HG03066 (cell line): ENCODE results near the gene PTPRK.
"Not testable (repeated sequence)": the region's sequence is repeated elsewhere in the genome, so short reads cannot be mapped to it uniquely, and the experiment has no call there.

Experiments used
- ATAC-seq: cut with Tn5 transposase; IDR thresholded peaks from one replicate; pipeline ENCODE4 v1.9.1; 2021; ENCODE audit warnings: low read depth; ENCODE audit not compliant: unreplicated experiment

Gene PTPRK

GRCh38 chr6:128452713-128453112 is 67.7 kb downstream of the PTPRK start:
- ATAC-seq, result no peak

GRCh38 chr6:128446497-128446896 is 73.9 kb downstream of the PTPRK start:
- ATAC-seq, result no peak

- no peak for ATAC-seq
Measured at GRCh38 chr6:128443553-128443952, 76.8 kb downstream of the PTPRK start.

GRCh38 chr6:128439627-128440026 is 80.8 kb downstream of the PTPRK start:
- no peak for ATAC-seq

- ATAC-seq, result no peak
Measured at GRCh38 chr6:128438393-128438792, 82.0 kb downstream of the PTPRK start.

GRCh38 chr6:128437685-128438084 is 82.7 kb downstream of the PTPRK start:
- no peak for ATAC-seq

- ATAC-seq, result not testable (repeated sequence)
Measured at GRCh38 chr6:128434752-128435151, 85.6 kb downstream of the PTPRK start.

- ATAC-seq, result no peak
Measured at GRCh38 chr6:128432394-128432793, 88.0 kb downstream of the PTPRK start.

- ATAC-seq, result no peak
Measured at GRCh38 chr6:128427139-128427538, 93.3 kb downstream of the PTPRK start.

- ATAC-seq, result no peak
Measured at GRCh38 chr6:128425856-128426255, 94.5 kb downstream of the PTPRK start.

GRCh38 chr6:128422871-128423270 is 97.5 kb downstream of the PTPRK start:
- ATAC-seq, result no peak

- no peak for ATAC-seq
Measured at GRCh38 chr6:128422200-128422599, 98.2 kb downstream of the PTPRK start.

GRCh38 chr6:128421788-128422187 is 98.6 kb downstream of the PTPRK start:
- no peak for ATAC-seq

- no peak for ATAC-seq
Measured at GRCh38 chr6:128417698-128418097, 102.7 kb downstream of the PTPRK start.

GRCh38 chr6:128415387-128415786 is 105.0 kb downstream of the PTPRK start:
- ATAC-seq, result no peak

GRCh38 chr6:128414943-128415342 is 105.5 kb downstream of the PTPRK start:
- ATAC-seq, result no peak

GRCh38 chr6:128413291-128413690 is 107.1 kb downstream of the PTPRK start:
- no peak for ATAC-seq

- no peak for ATAC-seq
Measured at GRCh38 chr6:128412680-128413079, 107.7 kb downstream of the PTPRK start.

GRCh38 chr6:128410584-128410983 is 109.8 kb downstream of the PTPRK start:
- ATAC-seq, result no peak

GRCh38 chr6:128409003-128409402 is 111.4 kb downstream of the PTPRK start:
- no peak for ATAC-seq

GRCh38 chr6:128406453-128406852 is 113.9 kb downstream of the PTPRK start:
- ATAC-seq, result no peak

GRCh38 chr6:128403618-128404444 is 116.6 kb downstream of the PTPRK start:
- no peak for ATAC-seq

- ATAC-seq, result no peak
Measured at GRCh38 chr6:128400875-128401274, 119.5 kb downstream of the PTPRK start.
